GM12878 (cell line): ENCODE data around the gene TMEM175. TPM values are rescaled to one million over a fixed set of nuclear protein-coding genes. Genes with fewer than 3 reads are reported as not detected.

Experiments used
- CBFB ChIP-seq: IDR thresholded peaks from 2 replicates; pipeline ENCODE4 v1.6.1; 2016; ENCODE audit warnings: antibody characterized with exemption, low read depth
- NFYB ChIP-seq: IDR thresholded peaks from 2 replicates; pipeline ENCODE4 v1.6.1; 2011; ENCODE audit warnings: low read depth, mild to moderate bottlenecking, low read length, improper control_type of control experiment, moderate library complexity; ENCODE audit not compliant: insufficient read depth
- polyA plus RNA-seq, 11 experiments: library from polyadenylated mRNA; depleted of rRNA in 4 of 11; unstranded in 6 of 11; stranded (reverse) in 5 of 11; fragments of >200 nt; fragmentation: Nextera tagmentation in 4 of 11; fragmentation: Illumina TruSeq in 1 of 11; extraction: Ambion mirVana in 4 of 11; extraction: Trizol in 1 of 11; gene quantifications; 1 replicate in 1 of 11; 2 replicates in 10 of 11; pipeline versions ENCODE4 v1.2.1 to v1.2.3, GENCODE V29; 2011 to 2016; ENCODE audit warnings: inconsistent platforms in 2 of 11, missing spikeins in 2 of 11, low read depth in 1 of 11
- total RNA-seq, 4 experiments: library from RNA; depleted of rRNA in 3 of 4; stranded (reverse); fragments of >200 nt in 3 of 4; fragmentation: Illumina TruSeq in 1 of 4; extraction: Trizol in 1 of 4; gene quantifications; 2 replicates each; pipeline versions ENCODE4 v1.2.1 to v1.2.3, GENCODE V29; 2013 to 2021
- TF ChIP-seq, protein P1 (sequence below): fragments of 150-350 bp; IDR thresholded peaks from 2 replicates; pipeline ENCODE4 v1.6.1; 2016; ENCODE audit warnings: low read depth, low read length
- TF ChIP-seq, protein P2 (sequence below): fragments of 450-650 bp; formaldehyde crosslinking; IDR thresholded peaks from 2 replicates; pipeline ENCODE4 v1.5.0; 2022; ENCODE audit warnings: mild to moderate bottlenecking, missing genetic modification characterization

Gene TMEM175
- total and polyA plus RNA-seq, 10 of the 15 experiments (the other 5 are each of a cell fraction or from before 2014, with no cell fraction given): 0.11 to 39.5 (median 22.3) TPM

GRCh38 chr4:984336-985054 lies 52.2 kb downstream of the TMEM175 start (continued):
- TF ChIP-seq, protein P1, sequence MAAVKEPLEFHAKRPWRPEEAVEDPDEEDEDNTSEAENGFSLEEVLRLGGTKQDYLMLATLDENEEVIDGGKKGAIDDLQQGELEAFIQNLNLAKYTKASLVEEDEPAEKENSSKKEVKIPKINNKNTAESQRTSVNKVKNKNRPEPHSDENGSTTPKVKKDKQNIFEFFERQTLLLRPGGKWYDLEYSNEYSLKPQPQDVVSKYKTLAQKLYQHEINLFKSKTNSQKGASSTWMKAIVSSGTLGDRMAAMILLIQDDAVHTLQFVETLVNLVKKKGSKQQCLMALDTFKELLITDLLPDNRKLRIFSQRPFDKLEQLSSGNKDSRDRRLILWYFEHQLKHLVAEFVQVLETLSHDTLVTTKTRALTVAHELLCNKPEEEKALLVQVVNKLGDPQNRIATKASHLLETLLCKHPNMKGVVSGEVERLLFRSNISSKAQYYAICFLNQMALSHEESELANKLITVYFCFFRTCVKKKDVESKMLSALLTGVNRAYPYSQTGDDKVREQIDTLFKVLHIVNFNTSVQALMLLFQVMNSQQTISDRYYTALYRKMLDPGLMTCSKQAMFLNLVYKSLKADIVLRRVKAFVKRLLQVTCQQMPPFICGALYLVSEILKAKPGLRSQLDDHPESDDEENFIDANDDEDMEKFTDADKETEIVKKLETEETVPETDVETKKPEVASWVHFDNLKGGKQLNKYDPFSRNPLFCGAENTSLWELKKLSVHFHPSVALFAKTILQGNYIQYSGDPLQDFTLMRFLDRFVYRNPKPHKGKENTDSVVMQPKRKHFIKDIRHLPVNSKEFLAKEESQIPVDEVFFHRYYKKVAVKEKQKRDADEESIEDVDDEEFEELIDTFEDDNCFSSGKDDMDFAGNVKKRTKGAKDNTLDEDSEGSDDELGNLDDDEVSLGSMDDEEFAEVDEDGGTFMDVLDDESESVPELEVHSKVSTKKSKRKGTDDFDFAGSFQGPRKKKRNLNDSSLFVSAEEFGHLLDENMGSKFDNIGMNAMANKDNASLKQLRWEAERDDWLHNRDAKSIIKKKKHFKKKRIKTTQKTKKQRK: no peak
- TF ChIP-seq, protein P2, sequence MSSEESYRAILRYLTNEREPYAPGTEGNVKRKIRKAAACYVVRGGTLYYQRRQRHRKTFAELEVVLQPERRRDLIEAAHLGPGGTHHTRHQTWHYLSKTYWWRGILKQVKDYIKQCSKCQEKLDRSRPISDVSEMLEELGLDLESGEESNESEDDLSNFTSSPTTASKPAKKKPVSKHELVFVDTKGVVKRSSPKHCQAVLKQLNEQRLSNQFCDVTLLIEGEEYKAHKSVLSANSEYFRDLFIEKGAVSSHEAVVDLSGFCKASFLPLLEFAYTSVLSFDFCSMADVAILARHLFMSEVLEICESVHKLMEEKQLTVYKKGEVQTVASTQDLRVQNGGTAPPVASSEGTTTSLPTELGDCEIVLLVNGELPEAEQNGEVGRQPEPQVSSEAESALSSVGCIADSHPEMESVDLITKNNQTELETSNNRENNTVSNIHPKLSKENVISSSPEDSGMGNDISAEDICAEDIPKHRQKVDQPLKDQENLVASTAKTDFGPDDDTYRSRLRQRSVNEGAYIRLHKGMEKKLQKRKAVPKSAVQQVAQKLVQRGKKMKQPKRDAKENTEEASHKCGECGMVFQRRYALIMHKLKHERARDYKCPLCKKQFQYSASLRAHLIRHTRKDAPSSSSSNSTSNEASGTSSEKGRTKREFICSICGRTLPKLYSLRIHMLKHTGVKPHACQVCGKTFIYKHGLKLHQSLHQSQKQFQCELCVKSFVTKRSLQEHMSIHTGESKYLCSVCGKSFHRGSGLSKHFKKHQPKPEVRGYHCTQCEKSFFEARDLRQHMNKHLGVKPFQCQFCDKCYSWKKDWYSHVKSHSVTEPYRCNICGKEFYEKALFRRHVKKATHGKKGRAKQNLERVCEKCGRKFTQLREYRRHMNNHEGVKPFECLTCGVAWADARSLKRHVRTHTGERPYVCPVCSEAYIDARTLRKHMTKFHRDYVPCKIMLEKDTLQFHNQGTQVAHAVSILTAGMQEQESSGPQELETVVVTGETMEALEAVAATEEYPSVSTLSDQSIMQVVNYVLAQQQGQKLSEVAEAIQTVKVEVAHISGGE (CRISPR knock-in tag): no peak
- TF ChIP-seq NFYB: no peak
- TF ChIP-seq CBFB: no peak
